ENCODE measurements around the gene SNRNP25. TPM values are rescaled to one million over a fixed set of nuclear protein-coding genes. Genes with fewer than 3 reads are reported as not detected.

SNRNP25 gene
- total and polyA plus RNA-seq, 9 of the 15 experiments (the other 6 are each of a cell fraction or from before 2014, with no cell fraction given), result 59.0 to 176 (median 108) TPM

- Histone ChIP-seq H3K27ac (ENCODE audit: extremely low read depth, low read depth, low read length) (no peak overlapping the region), H3K9me1 (ENCODE audit: control insufficient read depth, insufficient read depth, low read length) (peaks cover 3% of the 10 kb centered on the region), H3K4me1 (replicated peaks in 1 of 2; ENCODE audit: control insufficient read depth in 2 of 2, insufficient read depth in 2 of 2, low read length in 2 of 2) (peaks cover 0 to 52% of the 10 kb centered on the region in 2 experiments; a peak in 3 of 5 replicates), H3K79me2 (ENCODE audit: control insufficient read depth, insufficient read depth, low read length) (peaks cover 9% of the 10 kb centered on the region; the same call in 2 of the 3 replicates), H4K20me1 (replicated peaks; ENCODE audit: control insufficient read depth, insufficient read depth, low read length) (peaks cover 12% of the 10 kb centered on the region; the same call in 1 of the 2 replicates), H3K36me3 (ENCODE audit: control insufficient read depth, insufficient read depth, low read length) (peaks cover 80% of the 10 kb centered on the region; the same call in 2 of the 3 replicates), H3K27me3 (ENCODE audit: control insufficient read depth in 2 of 2, insufficient read depth in 2 of 2, low read length in 2 of 2) (no peaks in the 10 kb centered on the region), H3K9ac (ENCODE audit: insufficient read depth in 1 of 2, low read depth in 2 of 2, low read length in 2 of 2) (peak overlapping the region in 1 of 2 experiments; percentile 65; a peak in 2 of 4 replicates), H3K4me3 (no peak overlapping the region), H2AFZ (ENCODE audit: low read depth, low read length) (no peak overlapping the region), H3K9me3 (replicated peaks; ENCODE audit: control insufficient read depth, insufficient read depth, low read depth, low read length) (no peaks in the 10 kb centered on the region), H3K4me2 (ENCODE audit: insufficient read depth, low read length) (no peak overlapping the region)
- BruUV-seq (replicated peaks), result no TSS peak
- peak; percentile 19; the same call in 2 of the 3 replicates for ATAC-seq
- ChIA-PET CTCF (ENCODE audit: low intra/inter-chr PET ratio) (no interaction called here), POLR2A (interaction anchor here (0.8 to 2.8 kb wide), 5 partner anchors 10 to 23 kb away, joined by 3 to 16 read pairs (median 4); no protein-coding TSS in a partner anchor)
- intact Hi-C loops (cut with micrococcal nuclease), result no loop called here
- TF ChIP-seq SLC30A9 (CRISPR knock-in tag; IDR thresholded peaks at IDR 0.05) (no peak), POLR2G (IDR thresholded peaks at IDR 0.05; ENCODE audit: low read depth, low read length) (peak; percentile 76), TBP (optimal IDR thresholded peaks at IDR 0.05; ENCODE audit: low read depth, low read length) (no peak), RBM22 (IDR thresholded peaks at IDR 0.05; ENCODE audit: low read depth, low read length, poor library complexity, severe bottlenecking) (peak; percentile 74), RAD51 (IDR thresholded peaks at IDR 0.05; ENCODE audit: borderline replicate concordance, low read depth) (no peak), USF1 (CRISPR knock-in tag; IDR thresholded peaks at IDR 0.05) (peak; percentile 41), POLR2A (conservative IDR thresholded peaks at IDR 0.05) (peak; percentile 37), ZNF592 (IDR thresholded peaks at IDR 0.05) (no peak), RBFOX2 (IDR thresholded peaks at IDR 0.05; ENCODE audit: low read depth, low read length) (0 out of 2 replicates have a peak, but pooled peaks have one; percentile 22)
- TF ChIP-seq, protein P1, sequence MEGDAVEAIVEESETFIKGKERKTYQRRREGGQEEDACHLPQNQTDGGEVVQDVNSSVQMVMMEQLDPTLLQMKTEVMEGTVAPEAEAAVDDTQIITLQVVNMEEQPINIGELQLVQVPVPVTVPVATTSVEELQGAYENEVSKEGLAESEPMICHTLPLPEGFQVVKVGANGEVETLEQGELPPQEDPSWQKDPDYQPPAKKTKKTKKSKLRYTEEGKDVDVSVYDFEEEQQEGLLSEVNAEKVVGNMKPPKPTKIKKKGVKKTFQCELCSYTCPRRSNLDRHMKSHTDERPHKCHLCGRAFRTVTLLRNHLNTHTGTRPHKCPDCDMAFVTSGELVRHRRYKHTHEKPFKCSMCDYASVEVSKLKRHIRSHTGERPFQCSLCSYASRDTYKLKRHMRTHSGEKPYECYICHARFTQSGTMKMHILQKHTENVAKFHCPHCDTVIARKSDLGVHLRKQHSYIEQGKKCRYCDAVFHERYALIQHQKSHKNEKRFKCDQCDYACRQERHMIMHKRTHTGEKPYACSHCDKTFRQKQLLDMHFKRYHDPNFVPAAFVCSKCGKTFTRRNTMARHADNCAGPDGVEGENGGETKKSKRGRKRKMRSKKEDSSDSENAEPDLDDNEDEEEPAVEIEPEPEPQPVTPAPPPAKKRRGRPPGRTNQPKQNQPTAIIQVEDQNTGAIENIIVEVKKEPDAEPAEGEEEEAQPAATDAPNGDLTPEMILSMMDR (IDR thresholded peaks at IDR 0.05 in 2 of 3, conservative IDR thresholded peaks at IDR 0.05 in 1 of 3; ENCODE audit: insufficient read depth in 2 of 3, low read depth in 1 of 3, low read length in 3 of 3), result 0 out of 6 replicates have a peak, but pooled peaks of 1 of the 3 experiments have one; percentile 11
- WGBS (ENCODE audit: insufficient coverage, low coverage, missing lambda C conversion rate), result 79% methylated on average over 19 of the region's 21 CpGs
- in situ Hi-C loops (cut with MboI), result no loop called here
- no peak for DNase-seq (ENCODE audit: extremely low read depth in 1 of 4, low spot score in 3 of 4)
- FAIRE-seq, result no peak
These were observed 30.4 kb downstream of the SNRNP25 start for GRCh38 chr16:83781-84615.
